HG02973 (cell line): ENCODE results near the gene AUTS2.
A peak's percentile ranks its signal among the peaks of the same experiment; 100 is the strongest.

Experiments
- ATAC-seq: cut with Tn5 transposase; IDR thresholded peaks from one replicate; pipeline ENCODE4 v1.9.1; 2021; ENCODE audit warnings: moderate library complexity; ENCODE audit not compliant: unreplicated experiment

The AUTS2 gene

GRCh38 chr7:69840248-69840647, 242.0 kb downstream of the AUTS2 start:
- ATAC-seq = no peak

GRCh38 chr7:69843653-69844052, 245.4 kb downstream of the AUTS2 start:
- peak; percentile 29 for ATAC-seq

DNA sequence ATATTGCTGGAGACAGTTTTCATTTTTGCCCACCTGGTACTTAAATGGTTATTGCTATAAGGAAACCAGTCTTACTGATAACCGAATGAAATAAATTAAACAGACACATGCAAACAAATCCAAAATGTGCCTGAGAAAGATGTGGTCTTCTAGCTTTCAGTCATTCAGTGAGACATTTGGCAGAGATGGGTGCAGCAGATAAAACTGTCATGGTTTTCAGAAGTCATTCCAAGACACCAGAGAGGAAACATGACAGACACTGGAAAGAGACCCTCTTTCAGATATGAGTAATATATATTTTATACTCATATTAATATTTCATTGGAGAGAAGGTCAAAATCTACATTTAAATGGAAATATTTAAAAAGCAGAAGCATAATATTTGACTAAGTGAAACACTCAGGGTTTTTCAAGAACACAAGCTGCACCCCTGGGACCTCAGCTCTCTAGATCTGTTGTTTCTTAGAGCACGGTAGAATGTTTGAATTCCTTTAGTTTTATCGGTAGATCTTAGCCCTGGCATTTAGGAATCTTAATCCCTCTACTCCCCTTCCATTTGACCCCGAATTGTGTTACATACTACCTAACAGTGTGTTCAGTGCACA, 246.1 kb downstream of the AUTS2 start:
- peak; percentile 48 for ATAC-seq

GRCh38 chr7:69845721-69846495, 247.6 kb downstream of the AUTS2 start:
- ATAC-seq = no peak

GRCh38 chr7:69847921-69848612, 249.8 kb downstream of the AUTS2 start:
- no peak for ATAC-seq

- no peak for ATAC-seq
Measured at GRCh38 chr7:69849268-69849667, 251.0 kb downstream of the AUTS2 start.

GRCh38 chr7:69857014-69857413, 258.7 kb downstream of the AUTS2 start:
- ATAC-seq = no peak

DNA sequence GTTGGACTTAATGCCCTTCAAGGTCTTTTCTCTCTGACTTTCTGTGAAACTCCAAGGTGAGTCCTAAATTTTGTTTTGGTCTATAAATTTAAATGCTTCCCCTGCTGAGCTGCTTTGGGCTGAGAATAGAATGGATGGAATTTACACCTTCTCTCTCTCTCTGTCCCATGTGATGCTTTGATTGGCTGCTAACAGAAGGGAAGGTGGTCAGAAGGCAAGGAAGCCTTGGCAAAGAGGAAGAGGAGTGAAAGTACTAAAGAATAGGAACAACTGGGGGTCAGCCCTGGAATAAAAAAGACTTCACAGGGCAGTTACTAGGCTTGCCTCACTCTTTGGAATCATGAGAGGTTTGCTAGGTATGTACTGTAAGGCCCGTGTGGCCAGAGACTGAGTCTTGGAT, 260.2 kb downstream of the AUTS2 start:
- ATAC-seq = no peak

DNA sequence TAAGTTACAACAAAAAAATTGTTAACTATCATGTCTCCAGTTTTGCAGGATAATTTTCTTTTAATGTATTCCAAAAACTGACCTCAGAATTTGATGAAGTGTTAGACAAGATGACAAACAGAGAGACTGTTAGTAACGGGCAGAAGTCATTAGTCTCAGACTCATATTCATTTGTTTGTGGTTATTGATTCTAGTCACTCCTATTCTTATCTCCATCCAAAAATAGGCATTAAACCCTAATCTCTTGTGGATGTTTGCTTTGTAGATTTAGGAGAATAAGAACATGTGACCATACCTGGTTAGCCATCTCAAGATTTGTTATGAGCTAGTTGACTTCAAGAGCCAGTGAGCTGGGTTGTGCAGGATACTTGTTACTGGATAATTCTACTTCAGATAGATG, 261.1 kb downstream of the AUTS2 start:
- no peak for ATAC-seq

DNA sequence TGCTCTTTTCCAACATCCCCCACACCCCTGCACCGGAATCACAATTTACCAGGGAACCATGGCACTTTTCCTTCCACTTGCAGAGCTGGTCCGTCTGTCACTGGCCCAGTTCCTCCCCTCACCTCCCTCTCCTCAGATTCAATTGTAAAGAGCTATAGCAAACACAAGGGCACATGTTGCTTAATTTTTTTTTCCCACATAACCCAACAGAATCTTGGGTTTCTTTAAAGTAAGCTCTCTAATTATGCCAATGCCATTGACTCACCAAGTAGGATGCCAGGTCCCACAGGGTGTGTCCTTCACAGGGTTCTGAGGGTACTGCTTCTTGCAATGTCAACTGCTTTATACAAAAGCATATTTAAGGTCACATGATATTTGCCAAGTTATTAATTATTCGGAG, 262.2 kb downstream of the AUTS2 start:
- no peak for ATAC-seq

DNA sequence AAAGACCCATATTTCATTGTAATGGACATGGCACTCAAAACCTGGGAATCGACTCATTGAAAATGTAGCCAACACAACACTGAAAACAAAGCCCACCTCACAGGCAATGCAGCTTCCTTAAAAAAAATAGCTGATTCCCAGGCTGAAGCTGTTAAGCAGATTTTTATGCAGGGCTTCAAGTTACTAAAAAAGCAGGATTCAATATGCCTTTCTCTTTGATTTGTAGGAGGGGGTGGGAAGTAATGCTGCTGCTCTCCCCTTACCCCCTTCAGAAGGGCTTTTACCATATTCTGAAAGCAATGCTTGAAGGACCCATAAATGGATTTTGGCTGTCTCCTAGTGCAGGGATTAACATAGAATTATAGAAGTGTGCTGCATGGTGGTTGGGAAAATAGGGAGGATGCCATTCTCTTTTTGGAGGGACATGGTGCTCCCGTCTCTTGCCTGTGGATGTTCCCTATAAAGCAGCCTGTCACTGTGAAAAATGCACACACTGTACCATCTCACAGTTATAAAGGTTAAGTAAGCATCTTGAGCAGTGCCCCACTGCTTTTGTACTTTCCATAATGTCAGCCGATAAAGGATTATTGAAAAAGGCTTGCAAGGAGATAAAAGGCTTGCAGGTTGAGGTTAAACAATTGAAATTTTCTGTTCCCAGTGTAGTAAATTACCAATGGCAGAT, 262.8 kb downstream of the AUTS2 start:
- no peak for ATAC-seq

- ATAC-seq = no peak
Measured at GRCh38 chr7:69862413-69863064, 264.3 kb downstream of the AUTS2 start.

DNA sequence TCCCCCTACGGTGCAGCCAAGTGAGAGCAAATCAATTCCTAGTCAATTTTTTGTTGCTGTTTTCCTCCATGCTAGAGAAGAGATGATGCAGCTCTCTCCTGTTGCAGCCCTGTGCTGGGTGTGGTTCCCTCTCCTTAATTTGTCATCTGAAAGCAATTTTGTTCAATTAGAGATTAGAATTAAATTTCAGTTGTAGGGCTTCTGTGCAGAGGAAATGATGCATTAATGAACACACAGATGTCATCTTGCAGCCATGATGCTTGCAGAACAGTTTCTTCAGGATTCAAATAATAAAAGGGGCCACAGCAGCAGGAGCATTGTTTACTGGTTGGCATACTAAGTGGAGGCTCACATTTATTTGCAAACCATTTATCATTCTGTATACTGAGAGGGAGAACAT, 266.0 kb downstream of the AUTS2 start:
- no peak for ATAC-seq

GRCh38 chr7:69864822-69865221, 266.5 kb downstream of the AUTS2 start:
- peak; percentile 69 for ATAC-seq

- no peak for ATAC-seq
Measured at GRCh38 chr7:69868921-69869320, 270.6 kb downstream of the AUTS2 start.

DNA sequence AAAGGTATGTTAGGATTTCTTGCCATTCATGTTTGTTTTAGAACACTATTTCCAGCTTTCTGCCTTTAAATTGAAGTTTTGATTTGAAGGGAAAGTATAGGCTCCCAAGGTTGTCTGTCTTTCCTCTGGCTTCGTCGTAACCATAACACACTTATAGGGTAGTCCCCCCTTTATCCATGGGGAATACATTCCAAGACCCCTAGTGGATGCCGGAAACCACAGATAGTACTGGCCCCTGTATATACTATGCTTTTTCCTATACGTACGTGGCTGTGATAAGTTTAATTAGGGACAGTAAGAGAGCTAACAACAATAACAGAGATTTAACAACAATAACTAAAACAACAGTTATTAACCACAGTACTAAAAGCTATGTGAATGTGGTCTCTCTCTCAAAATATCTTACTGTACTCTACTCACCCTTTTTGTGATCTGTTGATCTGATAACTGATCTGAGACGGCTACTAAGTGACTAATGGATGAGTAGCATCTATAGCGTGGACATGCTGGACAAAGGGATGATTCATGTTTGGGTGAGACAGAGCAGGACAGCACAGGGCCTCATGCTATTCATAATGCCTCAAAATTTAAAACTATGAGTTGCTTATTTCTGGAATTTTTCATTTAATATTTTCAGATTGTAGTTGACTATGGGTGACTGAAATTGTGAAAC, 273.1 kb downstream of the AUTS2 start:
- no peak for ATAC-seq

GRCh38 chr7:69871886-69872569, 273.8 kb downstream of the AUTS2 start:
- ATAC-seq = no peak

DNA sequence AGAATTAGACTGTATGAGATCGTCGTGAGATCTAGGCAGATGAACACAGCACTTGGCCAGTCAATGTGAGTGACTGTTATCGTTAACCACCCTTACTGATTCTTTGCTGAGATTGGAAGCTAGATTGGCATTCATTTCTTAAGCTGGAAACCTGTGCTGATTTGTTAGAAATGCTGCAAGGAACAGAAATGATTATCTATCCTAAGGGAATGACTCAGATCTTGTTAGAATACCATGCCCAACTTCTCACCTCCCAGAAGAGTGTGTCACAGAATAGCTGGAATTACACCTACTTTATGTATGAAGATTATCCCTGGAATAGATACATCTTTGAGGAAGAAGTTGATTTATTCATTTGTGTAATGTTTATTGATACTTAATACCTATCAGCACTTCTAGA, 275.2 kb downstream of the AUTS2 start:
- ATAC-seq = no peak

- no peak for ATAC-seq
Measured at GRCh38 chr7:69878015-69878414, 279.7 kb downstream of the AUTS2 start.

GRCh38 chr7:69878591-69878990, 280.3 kb downstream of the AUTS2 start:
- ATAC-seq = no peak
